Neural cell (in vitro differentiated cells): ENCODE data around the gene USB1. TPM values are rescaled to one million over a fixed set of nuclear protein-coding genes. Genes with fewer than 3 reads are reported as not detected.

Experiments used
- H2AFZ ChIP-seq: fragments of 200-600, 300-800 bp; sonication (generic), shearing (Covaris generic); 2 replicates; pipeline ENCODE4 v1.6.0; 2014; ENCODE audit warnings: low read depth, mild to moderate bottlenecking, antibody characterized with exemption, low read length, moderate library complexity
- H3F3A ChIP-seq: fragments of 200-600 bp; shearing (Covaris generic); 2 replicates; pipeline ENCODE4 v1.6.1; 2016; ENCODE audit warnings: mild to moderate bottlenecking, moderate library complexity, mixed read lengths, antibody characterized with exemption, low read length; ENCODE audit not compliant: insufficient read depth, poor library complexity, severe bottlenecking
- H3K27ac ChIP-seq: fragments of 200-600, 300-800 bp; sonication (generic), shearing (Covaris generic); 2 replicates; pipeline ENCODE4 v1.5.1; 2014; ENCODE audit warnings: mild to moderate bottlenecking, low read length, moderate library complexity
- H3K27me3 ChIP-seq: fragments of 300-800, 200-600 bp; sonication (generic), shearing (Covaris generic); 2 replicates; pipeline ENCODE4 v1.6.0; 2014; ENCODE audit warnings: mild to moderate bottlenecking, low read depth, low read length, moderate library complexity; ENCODE audit not compliant: insufficient read depth
- H3K36me3 ChIP-seq: fragments of 300-800, 200-600 bp; sonication (generic), shearing (Covaris generic); 2 replicates; pipeline ENCODE4 v1.5.1; 2014; ENCODE audit warnings: mild to moderate bottlenecking, antibody characterized with exemption, low read length, moderate library complexity; ENCODE audit not compliant: insufficient read depth
- H3K4me2 ChIP-seq: fragments of 300-800, 200-600 bp; sonication (generic), shearing (Covaris generic); 2 replicates; pipeline ENCODE4 v1.6.0; 2014; ENCODE audit warnings: mild to moderate bottlenecking, low read length
- H3K4me3 ChIP-seq: fragments of 300-800, 200-600 bp; sonication (generic), shearing (Covaris generic); 2 replicates; pipeline ENCODE4 v1.5.1; 2014; ENCODE audit warnings: mild to moderate bottlenecking, low read length, moderate library complexity
- H3K79me2 ChIP-seq: fragments of 200-600 bp; shearing (Covaris generic); replicated peaks from 2 replicates; pipeline ENCODE4 v1.6.0; 2014; ENCODE audit warnings: mild to moderate bottlenecking, low read length, moderate library complexity; ENCODE audit not compliant: insufficient read depth
- H3K9ac ChIP-seq: fragments of 300-800, 200-600 bp; sonication (generic), shearing (Covaris generic); 2 replicates; pipeline ENCODE4 v1.6.1; 2016; ENCODE audit warnings: mild to moderate bottlenecking, low read length, mixed read lengths
- H3K9me2 ChIP-seq: fragments of 200-600 bp; shearing (Covaris generic); 2 replicates; pipeline ENCODE4 v1.6.1; 2016; ENCODE audit warnings: mild to moderate bottlenecking, low read length, mixed read lengths; ENCODE audit not compliant: insufficient read depth
- H3K9me3 ChIP-seq: fragments of 200-600, 300-800 bp; sonication (generic), shearing (Covaris generic); 2 replicates; pipeline ENCODE4 v1.6.1; 2016; ENCODE audit warnings: mild to moderate bottlenecking, mixed run types, low read length, moderate library complexity, mixed read lengths
- H4K20me1 ChIP-seq: fragments of 200-600 bp; shearing (Covaris generic); 2 replicates; pipeline ENCODE4 v1.6.1; 2016; ENCODE audit warnings: mild to moderate bottlenecking, mixed run types; ENCODE audit not compliant: insufficient read depth
- CTCF ChIP-seq: fragments of 450-650 bp; IDR thresholded peaks from 2 replicates; pipeline ENCODE4 v1.5.1; 2014; ENCODE audit warnings: antibody characterized with exemption, mild to moderate bottlenecking, moderate library complexity; ENCODE audit not compliant: poor library complexity, severe bottlenecking
- EP300 ChIP-seq: fragments of 450-650 bp; conservative IDR thresholded peaks from 2 replicates; pipeline ENCODE4 v1.6.1; 2014; ENCODE audit warnings: antibody characterized with exemption, mild to moderate bottlenecking, moderate library complexity; ENCODE audit not compliant: poor library complexity, severe bottlenecking
- EZH2 ChIP-seq: fragments of 200-600, 300-800 bp; shearing (Covaris generic), sonication (generic); IDR thresholded peaks from 2 replicates; pipeline ENCODE4 v1.6.1; 2014; ENCODE audit warnings: antibody characterized with exemption, low read length, borderline replicate concordance, mild to moderate bottlenecking; ENCODE audit not compliant: insufficient read depth, poor library complexity, severe bottlenecking
- MXI1 ChIP-seq: fragments of 450-650 bp; conservative IDR thresholded peaks from 2 replicates; pipeline ENCODE4 v1.6.1; 2014; ENCODE audit warnings: antibody characterized with exemption, mild to moderate bottlenecking; ENCODE audit not compliant: poor library complexity, severe bottlenecking
- POLR2AphosphoS5 ChIP-seq: IDR thresholded peaks from 2 replicates; pipeline ENCODE4 v1.6.1; 2012
- RAD21 ChIP-seq: fragments of 450-650 bp; conservative IDR thresholded peaks from 2 replicates; pipeline ENCODE4 v1.6.1; 2014; ENCODE audit warnings: antibody characterized with exemption, mild to moderate bottlenecking, moderate library complexity
- REST ChIP-seq: IDR thresholded peaks from 2 replicates; pipeline ENCODE4 v1.6.1; 2012; ENCODE audit warnings: borderline replicate concordance
- SMC3 ChIP-seq: fragments of 450-650 bp; conservative IDR thresholded peaks from 2 replicates; pipeline ENCODE4 v1.6.1; 2014; ENCODE audit warnings: antibody characterized with exemption, mild to moderate bottlenecking, moderate library complexity; ENCODE audit not compliant: poor library complexity
- TAF1 ChIP-seq: IDR thresholded peaks from 2 replicates; pipeline ENCODE4 v1.6.1; 2012; ENCODE audit warnings: low read depth
- polyA plus RNA-seq: library from polyadenylated mRNA; depleted of rRNA; stranded (reverse); fragments of >200 nt; gene quantifications from 2 replicates; pipeline ENCODE4 v1.2.3, GENCODE V29; 2014

The USB1 gene
- polyA plus RNA-seq, 1 donor from 2014 or later: 25.7 TPM

- Histone ChIP-seq H4K20me1 (no peaks in the 10 kb centered on the region), H3K9me3 (no peaks in the 10 kb centered on the region), H3F3A (no peaks in the 10 kb centered on the region), H3K79me2 (peaks cover 10% of the 10 kb centered on the region), H3K4me2 (no peak overlapping the region), H3K27me3 (no peaks in the 10 kb centered on the region), H3K9ac (no peak overlapping the region), H3K36me3 (no peaks in the 10 kb centered on the region), H3K27ac (no peak overlapping the region), H3K4me3 (no peak overlapping the region), H3K9me2 (no peaks in the 10 kb centered on the region), H2AFZ (no peak overlapping the region)
- TF ChIP-seq REST: no peak
- no peak for TF ChIP-seq POLR2AphosphoS5
- no peak for TF ChIP-seq RAD21
- TF ChIP-seq MXI1: no peak
- TF ChIP-seq TAF1: no peak
- TF ChIP-seq EP300: no peak
- no peak for TF ChIP-seq SMC3
These were observed 5.3 kb upstream of the USB1 start for GRCh38 chr16:57995721-57996405.

GRCh38 chr16:57996406-57997175, 4.6 kb upstream of the USB1 start:
- Histone ChIP-seq H3K36me3 (no peaks in the 10 kb centered on the region), H3K79me2 (peaks cover 10% of the 10 kb centered on the region), H3K9ac (no peak overlapping the region)

More at GRCh38 chr16:57996406-57997175, 4.6 kb upstream of the USB1 start:
- Histone ChIP-seq H2AFZ (no peak overlapping the region), H3F3A (no peaks in the 10 kb centered on the region), H3K9me2 (no peaks in the 10 kb centered on the region), H3K27me3 (no peaks in the 10 kb centered on the region), H3K4me3 (no peak overlapping the region), H4K20me1 (no peaks in the 10 kb centered on the region), H3K9me3 (no peaks in the 10 kb centered on the region), H3K27ac (no peak overlapping the region), H3K4me2 (no peak overlapping the region)
- TF ChIP-seq EZH2: no peak
- TF ChIP-seq EP300: no peak
- no peak for TF ChIP-seq TAF1
- no peak for TF ChIP-seq POLR2AphosphoS5
- TF ChIP-seq RAD21: no peak
- no peak for TF ChIP-seq REST
- no peak for TF ChIP-seq MXI1
- TF ChIP-seq CTCF: no peak
- TF ChIP-seq SMC3: no peak
